Colonic mucosa (tissue), 4 donors: Measurements from ENCODE around the gene CABP4. TPM values are rescaled to one million over a fixed set of nuclear protein-coding genes. Genes with fewer than 3 reads are reported as not detected.

ENCODE experiments used
- DNase-seq: peaks from one replicate; pipeline ENCODE4 v3.0.0-alpha.2; 2020
- H3K27ac ChIP-seq: fragments of 200-600 bp; one replicate; pipeline ENCODE4 v1.8.0; 2021
- H3K27me3 ChIP-seq: fragments of 200-600 bp; one replicate; pipeline ENCODE4 v1.8.0; 2021
- H3K36me3 ChIP-seq: fragments of 200-600 bp; one replicate; pipeline ENCODE4 v1.8.0; 2021
- H3K4me1 ChIP-seq: fragments of 200-600 bp; one replicate; pipeline ENCODE4 v1.8.0; 2021; ENCODE audit warnings: mild to moderate bottlenecking
- H3K4me3 ChIP-seq: fragments of 200-600 bp; one replicate; pipeline ENCODE4 v1.8.0; 2021
- H3K9ac ChIP-seq, 2 donors: one replicate each; pipeline ENCODE4 v1.7.0; 2013; ENCODE audit warnings: control low read depth in 2 of 2, low read depth in 2 of 2, low read length in 2 of 2
- H3K9me3 ChIP-seq: fragments of 200-600 bp; one replicate; pipeline ENCODE4 v1.8.0; 2021
- CTCF ChIP-seq: fragments of 200-600 bp; IDR thresholded peaks from one replicate; pipeline ENCODE4 v1.8.0; 2022; ENCODE audit warnings: antibody characterized with exemption, mild to moderate bottlenecking
- intact Hi-C: fragments of 100-400 bp; cut with DNase I; formaldehyde crosslinking; loops from one replicate; pipeline ENCODE4 v1.14.1; 2022
- total RNA-seq, 2 donors: library from RNA; stranded (reverse); fragmentation: NEBNext Ultra II Directional in 1 of 2; extraction: Animal tissue kit (Norgen Biotek cat#: 25700) in 1 of 2; gene quantifications; one replicate each; pipeline ENCODE4 v1.2.1, GENCODE V29; 2021
- donor health status: healthy.
- donor health status: DM: no; HTN: no; CAD: no.
- donor health status: DM: no; HTN: no; CAD: no.

Gene CABP4
- total RNA-seq, 2 donors from 2014 or later, result 0.20 to 0.53 TPM

- no peak overlapping the region for H3K9ac ChIP-seq
Measured at GRCh38 chr11:67417425-67417824, 37.7 kb upstream of the CABP4 start.

DNA sequence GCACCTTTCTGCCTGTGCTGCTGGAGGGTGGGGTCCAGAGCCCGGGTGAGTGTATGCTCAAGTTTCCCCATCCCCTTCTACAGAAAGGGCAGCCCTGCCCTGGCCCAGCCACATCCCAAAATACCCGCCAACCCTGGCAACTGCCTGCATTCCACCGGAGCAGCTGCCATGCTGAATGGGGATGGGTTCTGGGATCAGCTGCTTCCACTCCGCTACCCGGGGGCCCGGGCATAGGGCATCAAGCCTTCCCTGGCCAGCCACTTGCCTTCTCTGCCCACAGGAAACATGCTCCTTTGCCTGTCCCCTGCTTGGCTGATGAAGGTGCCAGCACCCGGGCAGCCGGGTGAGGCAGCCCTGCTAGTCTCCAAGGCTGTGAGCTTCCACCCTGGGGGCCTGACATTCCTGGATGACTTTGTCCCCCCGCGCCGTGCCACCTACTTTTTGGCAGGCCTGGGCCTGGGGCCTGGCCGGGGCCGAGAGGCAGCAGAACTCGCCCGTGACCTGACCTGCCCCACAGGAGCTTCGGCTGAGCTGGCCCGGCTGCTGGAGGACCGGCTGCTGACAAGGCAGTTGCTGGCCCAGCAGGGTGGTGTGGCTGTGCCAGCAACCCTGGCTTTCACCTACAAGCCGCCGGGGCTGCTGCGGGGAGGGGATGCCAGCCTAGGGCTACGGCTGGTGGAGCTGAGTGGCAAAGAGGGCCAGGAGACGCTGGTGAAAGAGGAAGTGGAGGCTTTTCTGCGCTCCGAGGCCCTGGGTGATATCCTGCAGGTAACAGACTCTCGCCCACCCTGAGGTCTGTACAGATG, 36.5 kb upstream of the CABP4 start:
- no peaks in the 10 kb centered on the region for H3K27me3 ChIP-seq
- H3K9ac ChIP-seq, result peak overlapping the region in 1 of 2 donors; percentile 18
- intact Hi-C loops, result no loop called here
- no peak for TF ChIP-seq CTCF
- no peak overlapping the region for H3K4me3 ChIP-seq
- no peak for DNase-seq
- H3K9me3 ChIP-seq, result no peaks in the 10 kb centered on the region
- H3K4me1 ChIP-seq, result no peaks in the 10 kb centered on the region
- H3K27ac ChIP-seq, result no peak overlapping the region
- H3K36me3 ChIP-seq, result no peaks in the 10 kb centered on the region

More at GRCh38 chr11:67417425-67417824, 37.7 kb upstream of the CABP4 start:
- Histone ChIP-seq H3K27me3 (no peaks in the 10 kb centered on the region), H3K9me3 (no peaks in the 10 kb centered on the region), H3K4me1 (no peaks in the 10 kb centered on the region), H3K36me3 (no peaks in the 10 kb centered on the region), H3K4me3 (no peak overlapping the region), H3K27ac (no peak overlapping the region)
- DNase-seq, result no peak
- intact Hi-C loops, result no loop called here
- TF ChIP-seq CTCF, result no peak

- Histone ChIP-seq H3K36me3 (no peaks in the 10 kb centered on the region), H3K9ac (no peak overlapping the region), H3K4me1 (no peaks in the 10 kb centered on the region), H3K9me3 (no peaks in the 10 kb centered on the region), H3K4me3 (no peak overlapping the region), H3K27ac (no peak overlapping the region), H3K27me3 (no peaks in the 10 kb centered on the region)
- DNase-seq, result no peak
- no peak for TF ChIP-seq CTCF
- intact Hi-C loops, result no loop called here
Measured at GRCh38 chr11:67419325-67420049, 35.7 kb upstream of the CABP4 start.

GRCh38 chr11:67420147-67420645, 35.0 kb upstream of the CABP4 start:
- intact Hi-C loops, result no loop called here
- TF ChIP-seq CTCF, result no peak
- Histone ChIP-seq H3K4me3 (peak overlapping the region; percentile 54), H3K9me3 (no peaks in the 10 kb centered on the region), H3K27me3 (no peaks in the 10 kb centered on the region), H3K9ac (peak overlapping the region; percentile 76 to 97), H3K36me3 (no peaks in the 10 kb centered on the region), H3K27ac (peak overlapping the region; percentile 88), H3K4me1 (no peaks in the 10 kb centered on the region)
- DNase-seq, result no peak

DNA sequence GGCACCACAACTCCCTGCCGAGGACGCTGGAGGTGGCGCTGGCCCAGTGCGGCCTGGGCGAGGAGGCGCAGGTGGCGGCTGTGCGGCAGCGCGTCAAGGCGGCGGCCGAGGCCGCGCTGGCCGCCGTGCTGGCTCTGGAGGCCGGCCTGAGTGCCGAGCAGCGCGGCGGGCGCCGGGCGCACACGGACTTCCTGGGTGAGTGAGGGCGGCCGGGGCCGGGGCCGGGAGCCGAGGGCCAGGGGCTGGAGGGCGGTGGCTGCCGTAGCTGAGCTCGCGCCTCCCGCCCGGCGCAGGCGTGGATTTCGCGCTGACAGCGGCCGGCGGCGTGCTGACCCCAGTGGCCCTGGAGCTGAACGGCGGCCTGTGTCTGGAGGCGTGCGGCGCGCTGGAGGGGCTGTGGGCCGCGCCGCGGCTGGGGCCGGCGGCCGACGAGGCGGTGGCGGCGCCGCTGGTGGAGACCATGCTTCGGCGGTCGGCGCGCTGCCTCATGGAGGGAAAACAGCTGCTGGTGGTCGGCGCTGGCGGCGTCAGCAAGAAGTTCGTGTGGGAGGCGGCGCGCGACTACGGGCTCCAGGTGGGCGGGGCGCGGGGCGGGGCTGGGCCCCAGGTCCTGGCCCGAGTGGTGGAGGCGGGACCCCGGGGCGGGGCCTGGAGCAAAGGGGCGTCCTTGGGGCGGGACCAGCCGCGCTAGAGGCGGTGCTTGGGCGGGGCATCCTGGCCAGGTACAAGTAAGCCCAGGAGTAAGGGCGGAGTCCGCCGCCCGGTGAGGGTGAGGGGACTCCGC, 34.3 kb upstream of the CABP4 start:
- Histone ChIP-seq H3K9me3 (no peaks in the 10 kb centered on the region), H3K4me3 (peak overlapping the region; percentile 54), H3K27ac (peak overlapping the region; percentile 88), H3K4me1 (no peaks in the 10 kb centered on the region), H3K27me3 (no peaks in the 10 kb centered on the region), H3K36me3 (no peaks in the 10 kb centered on the region), H3K9ac (peak overlapping the region; percentile 76 to 97)
- no peak for TF ChIP-seq CTCF
- intact Hi-C loops, result no loop called here
- peak; percentile 99 for DNase-seq
